ENCODE results near the gene CRTC3. TPM values are rescaled to one million over a fixed set of nuclear protein-coding genes. Genes with fewer than 3 reads are reported as not detected.
"Not testable (repeated sequence)": the region's sequence is repeated elsewhere in the genome, so short reads cannot be mapped to it uniquely, and the experiment has no call there.

Gene CRTC3
- polyA plus RNA-seq, 1 donor: 30.5 TPM

- peak; percentile 81 for DNase-seq
Observed at GRCh38 chr15:90648137-90649070, 118.7 kb downstream of the CRTC3 start.

DNA sequence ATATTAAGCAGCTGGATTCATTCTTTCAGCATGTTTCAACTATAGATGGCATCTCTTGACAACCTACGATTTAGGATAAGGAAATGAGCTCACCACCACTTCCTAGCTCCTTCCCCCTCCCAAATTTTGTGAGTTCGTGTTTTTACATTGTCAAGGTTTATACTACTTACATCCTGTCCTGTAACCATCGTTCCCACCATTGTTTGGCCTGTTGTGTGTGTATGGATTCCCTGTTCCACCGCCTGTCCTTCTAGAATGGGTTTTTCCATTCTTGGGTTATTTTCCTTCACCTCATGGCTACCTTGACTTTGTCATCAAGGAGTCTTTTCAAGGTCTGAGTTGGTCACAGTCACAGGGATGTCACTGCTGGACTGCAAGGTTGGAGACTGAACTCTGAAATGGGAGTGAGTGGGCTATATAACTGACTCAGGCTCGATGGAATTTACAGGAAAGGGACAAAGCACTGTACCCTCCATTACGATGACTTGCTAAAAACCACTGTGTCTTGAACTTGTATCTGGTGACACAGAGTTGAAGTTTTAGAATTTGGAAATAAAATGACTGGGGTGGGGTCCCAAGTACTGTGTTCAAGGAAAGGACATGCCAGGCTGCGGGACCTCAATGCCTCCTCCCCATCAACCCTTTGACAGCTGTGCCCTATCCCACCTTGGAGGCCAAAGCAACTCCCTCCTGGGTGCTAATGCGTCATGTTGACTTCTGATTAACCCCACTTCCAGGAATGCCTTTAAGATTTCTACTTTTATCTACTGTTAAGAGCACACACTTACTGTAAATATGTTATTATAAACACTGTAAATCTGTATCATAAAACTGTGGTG, 120.6 kb downstream of the CRTC3 start:
- DNase-seq: no peak

DNA sequence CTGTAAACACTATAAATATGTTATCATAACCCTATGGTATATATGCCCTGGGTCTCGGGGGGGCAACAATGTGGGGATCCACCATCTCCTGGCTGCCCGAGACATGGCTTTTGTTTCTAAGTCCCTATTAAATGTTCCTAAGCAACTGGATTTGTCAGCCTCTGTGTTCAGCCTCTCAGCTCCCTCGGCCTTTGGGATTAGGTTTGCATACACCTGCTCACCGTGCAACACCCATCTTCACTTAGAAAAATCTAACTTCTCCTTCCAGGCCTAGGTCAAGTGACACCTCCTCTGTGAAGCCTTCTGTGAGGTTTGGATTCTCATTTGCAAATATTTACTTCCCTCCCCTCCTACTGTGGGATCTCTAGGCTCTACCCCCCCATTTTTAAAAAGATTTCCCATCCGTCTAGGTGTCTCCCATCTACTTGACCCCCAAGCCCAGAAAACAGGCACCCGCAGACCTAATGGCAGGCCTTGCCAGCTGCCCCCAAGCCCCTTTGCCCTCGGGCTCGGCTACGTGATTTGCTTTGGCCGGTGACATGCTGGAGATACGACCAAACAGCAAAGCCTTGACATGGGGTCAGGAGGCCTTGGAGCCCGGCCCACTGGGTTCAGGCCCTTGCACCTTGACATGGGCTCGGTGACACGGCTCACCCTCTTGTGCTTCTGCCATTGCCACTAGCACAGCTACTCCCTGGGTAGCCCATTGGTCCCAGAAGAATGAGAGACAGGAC, 121.4 kb downstream of the CRTC3 start:
- no peak for DNase-seq

DNA sequence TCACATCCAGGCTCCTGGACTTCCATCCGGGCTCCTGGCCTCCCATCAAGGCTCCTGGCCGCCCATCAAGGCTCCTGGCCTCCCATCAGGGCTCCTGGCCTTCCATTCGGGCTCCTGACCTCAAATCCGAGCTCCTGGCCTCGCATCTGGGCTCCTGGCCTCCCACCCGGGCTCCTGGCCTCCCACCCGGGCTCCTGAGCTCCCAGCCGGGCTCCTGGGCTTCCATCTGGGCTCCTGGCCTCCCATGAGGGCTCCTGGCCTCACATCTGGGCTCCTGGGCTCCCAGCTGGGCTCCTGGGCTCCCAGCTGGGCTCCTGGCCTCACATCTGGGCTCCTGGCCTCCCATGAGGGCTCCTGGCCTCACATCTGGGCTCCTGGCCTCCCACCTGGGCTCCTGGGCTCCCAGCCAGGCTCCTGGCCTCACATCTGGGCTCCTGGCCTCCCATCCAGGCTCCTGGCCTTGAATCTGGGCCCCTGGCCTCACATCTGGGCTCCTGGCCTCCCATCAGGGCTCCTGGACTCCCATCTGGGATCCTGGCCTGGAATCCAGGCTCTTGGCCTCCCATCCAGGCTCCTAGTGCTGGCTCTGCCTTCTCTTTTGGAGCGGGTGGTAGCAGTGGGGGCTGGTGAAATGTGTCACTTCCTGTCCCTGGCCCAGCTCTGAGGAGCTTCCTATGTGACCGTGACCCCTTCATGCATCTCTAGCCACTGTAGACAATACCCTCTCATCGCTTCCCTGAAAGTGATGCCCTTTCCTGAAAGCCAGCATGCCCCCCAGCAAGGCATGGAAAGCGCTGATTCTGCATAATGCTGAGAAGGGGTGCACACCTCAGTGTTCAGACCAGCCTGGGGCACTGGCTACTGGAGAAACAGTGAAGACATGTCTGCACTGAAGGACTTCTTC, 124.8 kb downstream of the CRTC3 start:
- no peak for DNase-seq

- not testable (repeated sequence) for DNase-seq
Observed at GRCh38 chr15:90657520-90658172, 127.9 kb downstream of the CRTC3 start.

GRCh38 chr15:90659481-90659880, 129.8 kb downstream of the CRTC3 start:
- DNase-seq: no peak

- no peak for DNase-seq
Observed at GRCh38 chr15:90660195-90660998, 130.7 kb downstream of the CRTC3 start.

DNA sequence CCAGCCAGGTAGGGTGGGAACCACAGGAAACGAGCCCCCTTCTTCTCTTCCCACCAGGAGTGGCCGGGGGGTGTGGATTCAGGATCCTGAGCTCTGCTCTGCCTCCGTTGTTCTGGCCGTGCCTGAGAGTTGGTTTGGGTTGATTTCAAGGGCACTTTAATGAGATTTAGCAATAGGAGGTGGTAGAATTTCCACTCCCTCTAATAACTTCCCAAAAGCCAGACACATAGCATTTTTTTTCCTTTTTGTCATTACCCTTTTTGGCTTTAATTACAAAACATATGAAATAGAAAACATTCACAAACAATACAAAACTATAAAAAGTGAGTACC, 131.2 kb downstream of the CRTC3 start:
- DNase-seq: not testable (repeated sequence)

DNA sequence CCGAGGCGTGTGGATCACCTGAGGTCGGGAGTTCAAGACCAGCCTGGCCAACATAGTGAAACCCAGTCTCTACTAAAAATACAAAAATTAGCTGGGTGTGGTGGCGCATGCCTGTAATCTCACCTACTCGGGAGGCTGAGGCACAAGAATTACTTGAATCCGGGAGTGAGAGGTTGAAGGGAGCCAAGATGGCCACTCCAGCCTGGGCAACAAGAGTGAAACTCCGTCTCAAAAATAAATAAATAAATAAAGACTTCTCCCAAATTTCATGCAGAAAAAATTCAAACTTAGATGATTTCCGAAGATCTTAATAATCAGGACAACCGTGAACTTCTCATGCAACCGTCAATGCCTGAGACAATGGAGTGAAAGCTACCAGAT, 134.3 kb downstream of the CRTC3 start:
- not testable (repeated sequence) for DNase-seq

DNA sequence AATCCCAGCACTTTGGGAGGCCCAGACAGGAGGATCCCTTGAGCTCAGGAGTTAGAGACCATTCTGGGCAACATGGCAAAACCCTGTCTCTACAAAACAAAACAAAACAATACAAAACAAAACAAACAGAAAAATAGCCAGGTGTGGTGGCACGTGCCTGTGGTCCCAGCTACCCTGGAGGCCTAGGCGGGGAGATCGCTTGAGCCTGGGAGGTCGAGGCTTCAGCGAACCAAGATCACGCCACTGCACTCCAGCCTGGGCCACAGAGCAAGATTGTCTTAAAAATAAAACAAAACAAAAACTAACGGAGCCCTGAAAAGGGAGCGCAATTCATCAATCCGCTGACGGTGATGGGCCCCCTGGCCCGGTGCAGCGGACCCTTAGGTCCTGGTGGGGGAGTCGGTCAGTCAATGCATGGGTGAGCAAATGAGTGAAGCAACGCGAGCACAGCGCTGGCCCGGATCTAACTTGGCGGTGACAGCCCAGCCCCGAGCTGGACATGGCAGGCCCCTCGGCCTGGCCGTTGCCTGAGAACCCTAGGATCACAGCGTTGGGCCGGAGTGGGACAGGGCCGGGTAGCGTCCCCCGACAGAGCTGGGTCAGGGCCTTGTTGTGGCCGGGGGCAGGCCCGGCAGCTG, 135.0 kb downstream of the CRTC3 start:
- DNase-seq: peak; percentile 55

- peak; percentile 55 for DNase-seq
Observed at GRCh38 chr15:90665288-90666134, 135.8 kb downstream of the CRTC3 start.

- no peak for DNase-seq
Observed at GRCh38 chr15:90666135-90666909, 136.6 kb downstream of the CRTC3 start.

- no peak for DNase-seq
Observed at GRCh38 chr15:90667073-90667754, 137.5 kb downstream of the CRTC3 start.

GRCh38 chr15:90667755-90668345, 138.1 kb downstream of the CRTC3 start:
- not testable (repeated sequence) for DNase-seq

- DNase-seq: not testable (repeated sequence)
Observed at GRCh38 chr15:90670631-90671030, 140.9 kb downstream of the CRTC3 start.

- DNase-seq: no peak
Observed at GRCh38 chr15:90671216-90671615, 141.5 kb downstream of the CRTC3 start.
